GM23338 (cell line): ENCODE data around the gene FOXI1. TPM values are rescaled to one million over a fixed set of nuclear protein-coding genes. Genes with fewer than 3 reads are reported as not detected.

Source experiments
- ATAC-seq: fragments of 200-7000 bp; cut with Tn5 transposase; 3 replicates; pipeline ENCODE4 v1.9.1; 2020
- DNase-seq: peaks from one replicate; pipeline ENCODE4 v3.0.0-alpha.2; 2015; ENCODE audit warnings: low spot score
- H2AFZ ChIP-seq: fragments of 200-600 bp; sonication (generic); 2 replicates; pipeline ENCODE4 v1.8.0; 2016; ENCODE audit warnings: antibody characterized with exemption, mild to moderate bottlenecking, moderate library complexity
- H3F3A ChIP-seq: fragments of 200-600 bp; sonication (generic); replicated peaks from 2 replicates; pipeline ENCODE4 v1.8.0; 2017; ENCODE audit warnings: antibody characterized with exemption, mixed run types, low read depth
- H3K27ac ChIP-seq: fragments of 200-600 bp; sonication (generic); 2 replicates; pipeline ENCODE4 v1.6.1; 2016; ENCODE audit warnings: low read depth
- H3K27me3 ChIP-seq: fragments of 200-600 bp; sonication (generic); 2 replicates; pipeline ENCODE4 v1.8.0; 2016; ENCODE audit warnings: mild to moderate bottlenecking, mixed run types, moderate library complexity; ENCODE audit not compliant: insufficient read depth
- H3K36me3 ChIP-seq: fragments of 200-600 bp; sonication (generic); 2 replicates; pipeline ENCODE4 v1.8.0; 2016; ENCODE audit warnings: mild to moderate bottlenecking; ENCODE audit not compliant: insufficient read depth
- H3K4me1 ChIP-seq: fragments of 200-600 bp; sonication (generic); 2 replicates; pipeline ENCODE4 v1.8.0; 2016; ENCODE audit warnings: mild to moderate bottlenecking, moderate library complexity; ENCODE audit not compliant: insufficient read depth
- H3K4me2 ChIP-seq: fragments of 200-600 bp; sonication (generic); 2 replicates; pipeline ENCODE4 v1.7.1; 2017; ENCODE audit warnings: mixed run types
- H3K4me3 ChIP-seq: fragments of 200-600 bp; sonication (generic); 2 replicates; pipeline ENCODE4 v1.6.1; 2016; ENCODE audit warnings: mixed run types
- H3K79me2 ChIP-seq: fragments of 200-600 bp; sonication (generic); replicated peaks from 2 replicates; pipeline ENCODE4 v1.8.0; 2017; ENCODE audit warnings: mild to moderate bottlenecking; ENCODE audit not compliant: insufficient read depth
- H3K9me2 ChIP-seq: fragments of 200-600 bp; sonication (generic); 2 replicates; pipeline ENCODE4 v1.8.0; 2017; ENCODE audit not compliant: insufficient read depth
- H4K20me1 ChIP-seq: fragments of 200-600 bp; sonication (generic); replicated peaks from 2 replicates; pipeline ENCODE4 v1.8.0; 2017; ENCODE audit warnings: mild to moderate bottlenecking; ENCODE audit not compliant: insufficient read depth
- H3K27ac Mint-ChIP-seq: 2 replicates; pipeline ENCODE4 v1.8.0; 2020; ENCODE audit warnings: inconsistent platforms, mild to moderate bottlenecking, moderate library complexity, mixed read lengths
- H3K27me3 Mint-ChIP-seq: 3 replicates; pipeline ENCODE4 v1.8.0; 2022; ENCODE audit warnings: low read depth, mild to moderate bottlenecking, moderate library complexity, mixed read lengths, inconsistent platforms; ENCODE audit not compliant: insufficient read depth, poor library complexity
- H3K36me3 Mint-ChIP-seq: 3 replicates; pipeline ENCODE4 v1.8.0; 2021; ENCODE audit warnings: low read depth, mild to moderate bottlenecking, inconsistent platforms, moderate library complexity, mixed read lengths
- H3K4me1 Mint-ChIP-seq: 3 replicates; pipeline ENCODE4 v1.8.0; 2020; ENCODE audit warnings: mild to moderate bottlenecking, inconsistent platforms, mixed read lengths
- H3K4me3 Mint-ChIP-seq: 3 replicates; pipeline ENCODE4 v1.8.0; 2021; ENCODE audit warnings: moderate library complexity, mild to moderate bottlenecking, inconsistent platforms, mixed read lengths
- H3K9me3 Mint-ChIP-seq: 3 replicates; pipeline ENCODE4 v1.8.0; 2020; ENCODE audit warnings: moderate library complexity, mild to moderate bottlenecking, inconsistent platforms, mixed read lengths
- CREB1 ChIP-seq: fragments of 250-450 bp; sonication (Bioruptor Pico); IDR thresholded peaks from 2 replicates; pipeline ENCODE4 v1.5.0; 2020; ENCODE audit warnings: low read depth, mild to moderate bottlenecking, moderate library complexity
- CTCF ChIP-seq, 2 experiments: fragments of 200-600 bp in 1 of 2; sonication (generic) in 1 of 2; conservative IDR thresholded peaks; 2 replicates each; pipeline versions ENCODE4 v1.5.1 to v1.6.1; 2016 to 2017; ENCODE audit warnings: antibody characterized with exemption in 2 of 2, low read depth in 2 of 2, mild to moderate bottlenecking in 2 of 2, moderate library complexity in 1 of 2
- ETS1 ChIP-seq: IDR thresholded peaks from 2 replicates; pipeline ENCODE4 v1.6.1; 2016; ENCODE audit warnings: antibody characterized with exemption
- EZH2phosphoT487 ChIP-seq: fragments of 200-600 bp; sonication (generic); IDR thresholded peaks from one replicate; pipeline ENCODE4 v1.8.1; 2018; ENCODE audit warnings: antibody characterized with exemption; ENCODE audit not compliant: unreplicated experiment
- JUNB ChIP-seq: IDR thresholded peaks from one replicate; pipeline ENCODE4 v1.6.1; 2016; ENCODE audit warnings: antibody characterized with exemption; ENCODE audit not compliant: unreplicated experiment
- NANOG ChIP-seq: IDR thresholded peaks from 2 replicates; pipeline ENCODE4 v1.6.1; 2016; ENCODE audit warnings: antibody characterized with exemption, borderline replicate concordance
- REST ChIP-seq: IDR thresholded peaks from one replicate; pipeline ENCODE4 v1.6.1; 2018; ENCODE audit warnings: antibody characterized with exemption; ENCODE audit not compliant: unreplicated experiment
- STAT1 ChIP-seq: IDR thresholded peaks from one replicate; pipeline ENCODE4 v1.6.1; 2016; ENCODE audit warnings: antibody characterized with exemption; ENCODE audit not compliant: unreplicated experiment
- ZNF114 ChIP-seq: fragments of 250-450 bp; sonication (Bioruptor Pico); IDR thresholded peaks from 2 replicates; pipeline ENCODE4 v1.5.0; 2020; ENCODE audit warnings: mild to moderate bottlenecking, moderate library complexity
- polyA plus RNA-seq: library from polyadenylated mRNA; unstranded; fragments of >200 nt; fragmentation: Nextera tagmentation; extraction: Ambion mirVana; gene quantifications from 2 replicates; pipeline ENCODE4 v1.2.1, GENCODE V29; 2016
- total RNA-seq: library from RNA; depleted of rRNA; stranded (reverse); fragments of >200 nt; shearing (Covaris generic); gene quantifications from 2 replicates; pipeline ENCODE4 v1.2.3, GENCODE V29; 2014

The FOXI1 gene
- total and polyA plus RNA-seq, 2 experiments from 2014 or later: not detected

- H3K9me3 Mint-ChIP-seq: peaks cover 13% of the 10 kb centered on the region
- peaks cover 11% of the 10 kb centered on the region for H3K36me3 Mint-ChIP-seq
- no peak overlapping the region for H3K4me3 Mint-ChIP-seq
- H3K4me1 Mint-ChIP-seq: peaks cover 22% of the 10 kb centered on the region
- no peak for ATAC-seq
- Histone ChIP-seq H3K9me2 (peaks cover 6% of the 10 kb centered on the region; the same call in 1 of the 2 replicates), H3K4me1 (peaks cover 12% of the 10 kb centered on the region), H3K27ac (no peak overlapping the region), H3K27me3 (no peaks in the 10 kb centered on the region), H3F3A (no peaks in the 10 kb centered on the region), H3K4me2 (no peak overlapping the region), H2AFZ (no peak overlapping the region), H4K20me1 (no peaks in the 10 kb centered on the region), H3K4me3 (no peak overlapping the region), H3K79me2 (no peaks in the 10 kb centered on the region), H3K36me3 (no peaks in the 10 kb centered on the region)
- no peak for DNase-seq
- no peak overlapping the region for H3K27ac Mint-ChIP-seq
- H3K27me3 Mint-ChIP-seq: peaks cover 14% of the 10 kb centered on the region
- no peak for TF ChIP-seq ZNF114 (CRISPR knock-in tag)
- TF ChIP-seq STAT1: no peak
Measured at GRCh38 chr5:170110403-170111087, 4.8 kb downstream of the FOXI1 start.

- Mint-ChIP-seq H3K4me1 (peaks cover 22% of the 10 kb centered on the region), H3K27me3 (peaks cover 14% of the 10 kb centered on the region), H3K4me3 (no peak overlapping the region), H3K27ac (no peak overlapping the region), H3K9me3 (peaks cover 19% of the 10 kb centered on the region), H3K36me3 (peaks cover 13% of the 10 kb centered on the region)
- Histone ChIP-seq H3K9me2 (peaks cover 6% of the 10 kb centered on the region; the same call in 1 of the 2 replicates), H3K4me1 (peaks cover 12% of the 10 kb centered on the region), H2AFZ (peak overlapping the region; percentile 69), H3F3A (no peaks in the 10 kb centered on the region), H3K36me3 (no peaks in the 10 kb centered on the region), H3K27me3 (no peaks in the 10 kb centered on the region), H3K27ac (no peak overlapping the region), H4K20me1 (no peaks in the 10 kb centered on the region), H3K4me3 (no peak overlapping the region), H3K4me2 (no peak overlapping the region), H3K79me2 (no peaks in the 10 kb centered on the region)
- ATAC-seq (no peak), DNase-seq (no peak)
- TF ChIP-seq JUNB (no peak), REST (no peak), CTCF (conservative IDR thresholded peaks at IDR 0.05; ENCODE audit: low read depth in 2 of 2) (no peak), STAT1 (no peak), NANOG (no peak), EZH2phosphoT487 (no peak), ETS1 (no peak), CREB1 (CRISPR knock-in tag) (no peak), ZNF114 (CRISPR knock-in tag) (no peak)
Measured at GRCh38 chr5:170111088-170111785, 5.5 kb downstream of the FOXI1 start.
